ENCODE results near the gene SLC22A1. TPM values are rescaled to one million over a fixed set of nuclear protein-coding genes. Genes with fewer than 3 reads are reported as not detected.

The SLC22A1 gene
- total RNA-seq, 1 experiment from 2014 or later, result 0.39 TPM

DNA sequence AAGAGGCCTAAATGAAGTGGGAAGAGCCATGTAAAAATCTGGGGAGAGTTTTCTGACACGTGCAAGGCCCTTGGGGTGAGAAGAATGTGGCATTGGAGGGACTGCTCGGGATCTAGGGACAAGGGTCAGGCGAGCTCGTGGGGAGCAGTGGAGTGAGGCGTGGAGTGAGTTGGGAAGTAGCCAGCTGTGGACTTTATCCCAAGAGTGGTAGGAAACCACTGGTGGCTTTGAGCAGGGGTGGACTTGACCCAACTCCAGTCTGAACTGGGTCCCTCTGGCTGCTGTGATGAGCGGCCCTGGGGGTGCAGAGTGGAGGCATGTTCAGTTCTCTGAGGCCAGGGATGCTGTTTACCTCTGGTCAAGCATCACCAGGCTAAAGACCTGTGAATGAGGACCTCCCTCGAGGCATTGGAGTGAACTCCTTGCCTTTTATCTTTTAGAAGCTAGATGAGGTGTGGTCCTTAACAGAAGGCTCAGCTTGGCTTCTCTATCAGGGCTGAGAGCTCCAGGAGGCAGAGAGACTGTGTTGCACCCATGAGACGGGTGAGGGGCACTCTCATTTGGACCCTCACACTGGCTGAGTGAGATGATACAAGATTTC lies 20.6 kb downstream of the SLC22A1 start:
- H3K27ac Mint-ChIP-seq, result peak overlapping the region in 1 of 3 experiments; percentile 19; a peak in 1 of 7 replicates
- H3K79me2 ChIP-seq (ENCODE audit: insufficient read depth, low read length), result no peaks in the 10 kb centered on the region
- H3K27ac ChIP-seq (ENCODE audit: insufficient read length, low read depth, low read length), result no peak overlapping the region
- no peak overlapping the region for H2BK12ac ChIP-seq (ENCODE audit: insufficient read length, low read depth, low read length)
- H3K18ac ChIP-seq (ENCODE audit: insufficient read length, low read depth, low read length), result no peak overlapping the region
- H2AFZ ChIP-seq (ENCODE audit: low read length), result no peak overlapping the region
- H3K23ac ChIP-seq (ENCODE audit: insufficient read length, low read depth, low read length), result no peak overlapping the region
- no peak overlapping the region for H2AK5ac ChIP-seq (ENCODE audit: insufficient read length, low read length)
- H3K9me3 ChIP-seq (ENCODE audit: control insufficient read depth, low read depth, low read length), result no peaks in the 10 kb centered on the region
- no peaks in the 10 kb centered on the region for H3K79me1 ChIP-seq (ENCODE audit: insufficient read depth, low read depth, low read length, poor library complexity, severe bottlenecking)
- no peaks in the 10 kb centered on the region for H4K20me1 ChIP-seq (ENCODE audit: control insufficient read depth, insufficient read depth, insufficient read length)
- no peak overlapping the region for H2BK5ac ChIP-seq (ENCODE audit: insufficient read length, low read length)
- no peak for TF ChIP-seq CTCF (conservative IDR thresholded peaks at IDR 0.05)
- H2BK15ac ChIP-seq (ENCODE audit: low read depth, low read length), result no peak overlapping the region
- DNase-seq, result no peak
- H4K8ac ChIP-seq (replicated peaks; ENCODE audit: insufficient read length, low read depth, low read length), result no peak overlapping the region
- H3K36me3 Mint-ChIP-seq (ENCODE audit: insufficient read depth in 1 of 3, low read depth in 3 of 3), result 0 out of 7 replicates have a peak, but pooled peaks cover 0 to 2% (median 0%) of the 10 kb centered on the region in 3 experiments
- H4K91ac ChIP-seq (ENCODE audit: insufficient read length, low read depth, low read length), result no peak overlapping the region
- no peak overlapping the region for H4K5ac ChIP-seq (ENCODE audit: insufficient read length, low read depth, low read length)
- WGBS (ENCODE audit: extremely low coverage, insufficient read length, low lambda C conversion rate), result no CpG with 5 or more reads among the region's 8 CpGs
- no peak overlapping the region for H3K14ac ChIP-seq (ENCODE audit: insufficient read depth, low read length)
- H3K4ac ChIP-seq (ENCODE audit: low read depth, low read length), result no peak overlapping the region
- peaks cover 19 to 22% of the 10 kb centered on the region in 2 experiments for H3K4me1 Mint-ChIP-seq
- H3K27me3 Mint-ChIP-seq (ENCODE audit: low read depth), result no peaks in the 10 kb centered on the region; the same call in 1 of the 2 replicates
- H3T11ph ChIP-seq (ENCODE audit: low read length), result no peak overlapping the region
- H3K4me3 Mint-ChIP-seq, result no peak overlapping the region
- no peaks in the 10 kb centered on the region for H3K23me2 ChIP-seq (ENCODE audit: insufficient read length, low read depth, low read length, poor library complexity, severe bottlenecking)
- no peak overlapping the region for H3K9ac ChIP-seq (ENCODE audit: extremely low read depth, insufficient read length, low read length)
- no peak overlapping the region for H3K56ac ChIP-seq (ENCODE audit: insufficient read length, low read depth, low read length)
- no peaks in the 10 kb centered on the region for H3K27me3 ChIP-seq (ENCODE audit: insufficient read depth, low read length)
- no peaks in the 10 kb centered on the region for H3K4me1 ChIP-seq (ENCODE audit: insufficient read depth, low read length)
- H2BK20ac ChIP-seq (ENCODE audit: low read depth, low read length, poor library complexity, severe bottlenecking), result no peak overlapping the region
- no peak overlapping the region for H2BK120ac ChIP-seq (ENCODE audit: low read depth, low read length, poor library complexity, severe bottlenecking)
- H3K4me2 ChIP-seq (ENCODE audit: insufficient read depth, insufficient read length, low read length), result no peak overlapping the region
- H3K9me3 Mint-ChIP-seq, result peaks cover 0 to 2% of the 10 kb centered on the region in 2 experiments; a peak in 2 of 5 replicates

Measured in H9 (cell line).